ENCODE results near the gene SDK1.
"Not testable (repeated sequence)": the region's sequence is repeated elsewhere in the genome, so short reads cannot be mapped to it uniquely, and the experiment has no call there.

The SDK1 gene

DNA sequence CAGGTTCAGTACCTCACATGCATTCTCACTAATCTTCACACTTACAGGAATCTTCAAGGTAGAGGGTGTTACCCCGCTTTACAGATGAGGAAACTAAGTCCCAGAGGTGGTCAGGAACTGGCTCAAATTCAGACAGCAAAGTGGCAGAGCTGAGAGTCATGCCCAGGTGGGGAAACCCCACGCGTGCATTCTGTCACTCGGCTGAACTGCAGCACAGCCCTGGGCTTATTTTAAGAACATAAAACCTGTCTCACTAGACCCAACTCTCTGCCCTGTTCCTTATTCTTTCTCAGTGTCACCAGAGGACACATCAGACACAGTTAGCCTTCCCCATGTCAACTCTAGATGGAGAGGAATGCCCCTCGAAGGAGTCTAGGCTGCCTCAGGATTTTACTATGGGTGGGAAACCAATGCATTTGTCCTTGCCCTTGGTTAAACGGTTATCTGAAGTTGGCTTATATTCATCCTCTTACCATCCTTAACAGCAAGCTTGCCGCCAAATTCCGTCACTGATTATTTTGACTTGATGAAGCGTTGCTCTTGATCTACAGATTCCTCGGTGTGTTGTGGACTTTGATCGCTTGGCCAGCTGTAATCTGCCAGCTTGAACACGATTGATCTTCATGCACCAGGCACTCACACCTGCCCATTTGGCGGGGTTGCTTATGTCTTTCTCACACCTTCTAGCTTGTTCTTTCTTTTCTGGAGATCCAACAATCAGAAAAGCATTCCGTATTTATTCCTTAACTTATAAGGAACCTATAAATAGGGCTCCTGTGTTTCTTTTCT, 627.9 kb downstream of the SDK1 start:
- in situ Hi-C loops (cut with HindIII; ENCODE audit: low sequenced_read_pairs), result no loop called here
- TF ChIP-seq CTCF (IDR thresholded peaks at IDR 0.05; ENCODE audit: low read depth, low read length), result no peak
- no peak overlapping the region for H3K4me3 ChIP-seq (ENCODE audit: low read depth, low read length)
- no peak for DNase-seq (ENCODE audit: low read depth, low spot score)

DNA sequence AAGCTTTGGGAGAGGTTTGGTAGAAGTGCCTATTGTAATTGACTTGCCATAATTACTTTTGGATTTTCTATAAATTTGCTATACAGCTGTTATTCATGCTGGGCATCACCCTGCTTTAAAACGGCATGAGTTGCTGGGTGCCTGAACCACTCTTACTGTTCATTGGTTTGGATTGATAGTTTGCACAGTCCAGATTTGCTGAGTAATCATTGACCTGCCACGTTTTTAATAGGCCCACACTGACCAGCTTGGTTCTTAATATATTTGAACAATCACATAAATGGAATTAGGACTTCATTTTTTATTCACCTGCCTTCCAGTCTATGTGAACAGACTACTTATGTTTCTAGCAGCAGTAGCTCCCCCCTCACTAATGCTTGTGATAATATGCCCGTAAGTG, 630.8 kb downstream of the SDK1 start:
- in situ Hi-C loops (cut with HindIII; ENCODE audit: low sequenced_read_pairs), result no loop called here
- DNase-seq (ENCODE audit: low read depth, low spot score), result no peak
- no peak for TF ChIP-seq CTCF (IDR thresholded peaks at IDR 0.05; ENCODE audit: low read depth, low read length)

DNA sequence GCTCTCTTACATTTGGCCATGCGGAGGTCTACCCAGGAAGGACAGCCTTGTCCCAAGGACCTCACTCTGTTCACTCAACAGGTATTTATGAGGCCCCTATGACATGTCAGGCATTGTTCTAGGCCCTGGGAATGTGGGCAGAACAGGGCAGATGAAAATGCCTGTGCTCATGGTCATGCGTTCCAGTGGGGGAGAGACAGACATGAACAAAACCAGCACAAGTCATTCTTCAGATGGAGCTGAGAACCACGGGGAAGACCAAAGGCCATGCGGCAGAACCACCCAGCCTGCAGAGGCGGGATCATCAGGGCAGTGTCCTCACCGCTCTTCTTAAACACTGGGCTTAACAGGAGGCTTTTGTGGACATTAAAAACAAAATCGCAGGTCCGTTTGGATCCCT, 636.1 kb downstream of the SDK1 start:
- TF ChIP-seq CTCF (IDR thresholded peaks at IDR 0.05; ENCODE audit: low read depth, low read length), result no peak
- DNase-seq (ENCODE audit: low read depth, low spot score), result no peak
- H3K4me3 ChIP-seq (ENCODE audit: low read depth, low read length), result no peak overlapping the region
- in situ Hi-C loops (cut with HindIII; ENCODE audit: low sequenced_read_pairs), result no loop called here

More for the DNA sequence above, 630.8 kb downstream of the SDK1 start:
- H3K4me3 ChIP-seq (ENCODE audit: low read depth, low read length), result no peak overlapping the region

- H3K4me3 ChIP-seq (ENCODE audit: low read depth, low read length), result no peak overlapping the region
- in situ Hi-C loops (cut with HindIII; ENCODE audit: low sequenced_read_pairs), result no loop called here
- TF ChIP-seq CTCF (IDR thresholded peaks at IDR 0.05; ENCODE audit: low read depth, low read length), result no peak
- no peak for DNase-seq (ENCODE audit: low read depth, low spot score)
These were observed 636.6 kb downstream of the SDK1 start for GRCh38 chr7:3937605-3938004.

- H3K4me3 ChIP-seq (ENCODE audit: low read depth, low read length); in situ Hi-C loops (cut with HindIII; ENCODE audit: low sequenced_read_pairs); DNase-seq (ENCODE audit: low read depth, low spot score): not testable (repeated sequence)
These were observed 640.7 kb downstream of the SDK1 start for GRCh38 chr7:3941706-3942105.

DNA sequence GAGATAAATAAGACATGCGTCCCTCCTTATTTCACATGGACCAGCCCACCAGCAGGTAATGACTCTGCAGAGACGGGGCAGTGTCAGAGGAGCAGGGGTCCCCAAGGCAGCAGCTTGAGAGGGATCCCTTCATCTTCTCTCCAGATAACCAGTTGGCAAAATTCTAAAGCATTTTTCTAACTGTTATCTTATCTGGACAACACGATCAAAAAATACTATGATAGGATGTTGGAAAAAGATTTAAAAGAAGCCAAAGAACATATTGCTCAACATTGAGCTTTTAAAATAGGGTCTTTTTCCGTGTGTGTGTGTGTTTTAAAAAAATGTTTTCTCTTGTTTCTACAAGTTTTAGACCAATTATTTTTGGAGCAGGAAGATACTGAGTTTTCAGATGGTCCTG, 641.2 kb downstream of the SDK1 start:
- no peak for DNase-seq (ENCODE audit: low read depth, low spot score)
- no peak for TF ChIP-seq CTCF (IDR thresholded peaks at IDR 0.05; ENCODE audit: low read depth, low read length)
- in situ Hi-C loops (cut with HindIII; ENCODE audit: low sequenced_read_pairs), result no loop called here
- H3K4me3 ChIP-seq (ENCODE audit: low read depth, low read length), result no peak overlapping the region

DNA sequence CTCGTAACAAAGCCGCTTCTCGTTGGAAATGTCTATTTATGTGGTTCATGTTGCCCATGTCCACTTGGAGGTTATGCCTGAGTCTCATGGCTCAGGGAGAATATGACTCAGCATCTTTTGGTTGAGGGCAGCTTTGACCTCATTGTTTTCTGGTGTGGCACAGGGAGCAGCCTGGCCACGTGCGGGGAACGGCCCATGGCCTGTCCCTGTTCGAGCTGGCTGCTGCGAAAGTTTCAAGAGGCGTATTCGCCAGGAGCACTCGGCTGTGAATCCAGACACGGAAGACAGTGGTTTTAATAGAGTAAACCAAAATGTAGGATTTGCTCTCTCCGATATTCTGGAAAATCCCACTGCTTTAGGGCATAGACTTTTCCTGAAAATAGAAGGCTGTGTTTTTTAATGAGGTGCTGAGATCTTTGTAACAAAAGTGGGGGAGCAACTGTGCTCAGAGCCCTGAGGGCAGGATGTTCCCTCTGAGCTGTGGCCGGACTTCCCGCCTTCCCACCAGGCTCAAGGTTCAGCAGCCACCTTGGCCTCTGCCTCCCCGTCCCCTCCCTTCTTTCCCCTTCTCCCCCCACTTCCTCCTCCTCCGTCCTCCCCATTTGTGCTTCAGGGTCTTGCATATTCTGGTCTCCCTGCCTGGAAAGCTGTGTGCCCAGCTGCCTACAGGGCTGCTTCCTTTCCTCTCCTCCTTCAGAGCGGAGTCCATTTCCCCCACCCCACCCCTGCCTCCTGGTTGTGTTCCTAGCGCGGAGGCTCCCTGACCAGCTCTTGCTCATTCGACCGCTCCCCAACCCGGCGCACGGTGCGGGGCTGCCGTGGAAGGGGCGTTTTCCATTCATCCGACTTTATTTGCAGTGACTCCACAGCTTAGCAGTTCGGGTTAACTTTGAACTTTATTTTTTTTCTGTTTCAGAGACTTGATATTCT, 642.0 kb downstream of the SDK1 start:
- H3K4me3 ChIP-seq (ENCODE audit: low read depth, low read length), result no peak overlapping the region
- no peak for TF ChIP-seq CTCF (IDR thresholded peaks at IDR 0.05; ENCODE audit: low read depth, low read length)
- in situ Hi-C loops (cut with HindIII; ENCODE audit: low sequenced_read_pairs), result no loop called here
- no peak for DNase-seq (ENCODE audit: low read depth, low spot score)

Measured in astrocyte of the spinal cord (primary cell).